Smooth muscle cell (in vitro differentiated cells): ENCODE measurements around the gene MALRD1. TPM values are rescaled to one million over a fixed set of nuclear protein-coding genes. Genes with fewer than 3 reads are reported as not detected.
A peak's percentile ranks its signal among the peaks of the same experiment; 100 is the strongest.

ENCODE experiments used
- DNase-seq: peaks from one replicate; lab custom pipeline; 2025; ENCODE audit not compliant: unreplicated experiment; lab: John Stamatoyannopoulos, UW
- H2AFZ ChIP-seq: fragments of 200-600 bp; sonication (generic); 2 replicates; pipeline ENCODE4 v1.6.0; 2016; ENCODE audit warnings: antibody characterized with exemption, low read depth, mild to moderate bottlenecking
- H3F3A ChIP-seq: fragments of 200-600 bp; sonication (generic); 2 replicates; pipeline ENCODE4 v1.6.0; 2017; ENCODE audit warnings: antibody characterized with exemption, low read depth
- H3K27ac ChIP-seq: fragments of 200-600 bp; sonication (generic); 2 replicates; pipeline ENCODE4 v1.5.1; 2016; ENCODE audit warnings: low read depth, mild to moderate bottlenecking
- H3K27me3 ChIP-seq: fragments of 200-600 bp; sonication (generic); 2 replicates; pipeline ENCODE4 v1.6.1; 2016; ENCODE audit warnings: low read depth, mild to moderate bottlenecking
- H3K36me3 ChIP-seq: fragments of 200-600 bp; sonication (generic); 2 replicates; pipeline ENCODE4 v1.5.1; 2016; ENCODE audit warnings: low read depth
- H3K4me1 ChIP-seq: fragments of 200-600 bp; sonication (generic); 2 replicates; pipeline ENCODE4 v1.5.1; 2016; ENCODE audit warnings: low read depth
- H3K4me2 ChIP-seq: fragments of 200-600 bp; sonication (generic); 2 replicates; pipeline ENCODE4 v1.6.0; 2016; ENCODE audit warnings: mild to moderate bottlenecking
- H3K4me3 ChIP-seq: fragments of 200-600 bp; sonication (generic); 2 replicates; pipeline ENCODE4 v1.5.1; 2016; ENCODE audit warnings: mild to moderate bottlenecking
- H3K79me2 ChIP-seq: fragments of 200-600 bp; sonication (generic); 2 replicates; pipeline ENCODE4 v1.6.0; 2016; ENCODE audit warnings: low read depth, mild to moderate bottlenecking
- H3K9ac ChIP-seq: fragments of 200-600 bp; sonication (generic); 2 replicates; pipeline ENCODE4 v1.6.0; 2016; ENCODE audit warnings: low read depth
- H3K9me3 ChIP-seq: fragments of 200-600 bp; sonication (generic); replicated peaks from 2 replicates; pipeline ENCODE4 v1.5.1; 2016; ENCODE audit warnings: low read depth
- H4K20me1 ChIP-seq: fragments of 200-600 bp; sonication (generic); 2 replicates; pipeline ENCODE4 v1.6.0; 2016; ENCODE audit warnings: low read depth
- CTCF ChIP-seq: fragments of 200-600 bp; sonication (generic); IDR thresholded peaks from 2 replicates; pipeline ENCODE4 v1.5.1; 2017; ENCODE audit warnings: borderline replicate concordance, mild to moderate bottlenecking, antibody characterized with exemption; ENCODE audit not compliant: insufficient read depth, poor library complexity, severe bottlenecking
- WGBS: methylation state at CpG from one replicate; pipeline ENCODE4 v1.1.7; 2016; ENCODE audit warnings: low lambda C conversion rate; 5-methylcytosine and 5-hydroxymethylcytosine counted together
- polyA plus RNA-seq: library from polyadenylated mRNA; unstranded; fragments of >200 nt; fragmentation: Nextera tagmentation; extraction: Ambion mirVana; gene quantifications from 2 replicates; pipeline ENCODE4 v1.2.1, GENCODE V29; 2016
- total RNA-seq: library from RNA; depleted of rRNA; stranded (reverse); fragments of >200 nt; gene quantifications from 2 replicates; pipeline ENCODE4 v1.2.3, GENCODE V29; 2014

The MALRD1 gene
- 0.27 and 1.9 TPM in 2 replicates for total RNA-seq
- 0.35 TPM in 1 of 2 replicates, not detected in the other for polyA plus RNA-seq

- Histone ChIP-seq H3K79me2 (no peaks in the 10 kb centered on the region), H4K20me1 (no peaks in the 10 kb centered on the region), H3K4me3 (peak within 1 kb of the TSS; percentile 41), H3K4me1 (peaks cover 4% of the 10 kb centered on the region), H3K27ac (no peak within 1 kb of the TSS), H2AFZ (no peak within 1 kb of the TSS), H3F3A (no peaks in the 10 kb centered on the region), H3K4me2 (no peak within 1 kb of the TSS), H3K36me3 (no peaks in the 10 kb centered on the region), H3K27me3 (no peaks in the 10 kb centered on the region), H3K9me3 (no peaks in the 10 kb centered on the region), H3K9ac (no peak within 1 kb of the TSS)
- WGBS = 85% methylated on average over 1 of the region's 1 CpG
- no peak for DNase-seq
- no peak for TF ChIP-seq CTCF
Observed at GRCh38 chr10:19048489-19048888, at the start of gene MALRD1. MALRD1 (plus strand) TSS chr10:19048801; CDS start chr10:19048939, 138 bp downstream.

- Histone ChIP-seq H3K27me3 (no peaks in the 10 kb centered on the region), H3K4me1 (no peaks in the 10 kb centered on the region), H3K4me3 (no peak overlapping the region), H3K79me2 (no peaks in the 10 kb centered on the region), H3K9me3 (no peaks in the 10 kb centered on the region), H3K36me3 (no peaks in the 10 kb centered on the region), H2AFZ (no peak overlapping the region), H3F3A (no peaks in the 10 kb centered on the region), H3K9ac (no peak overlapping the region), H4K20me1 (no peaks in the 10 kb centered on the region), H3K27ac (no peak overlapping the region), H3K4me2 (no peak overlapping the region)
- TF ChIP-seq CTCF = no peak
- WGBS = 82% methylated on average over 3 of the region's 3 CpGs
- DNase-seq = no peak
Observed at GRCh38 chr10:19003341-19003740, 45.3 kb upstream of the MALRD1 start.

- Histone ChIP-seq H3K79me2 (no peaks in the 10 kb centered on the region), H3K4me2 (no peak overlapping the region), H3F3A (no peaks in the 10 kb centered on the region), H3K4me3 (no peak overlapping the region), H3K27ac (no peak overlapping the region), H3K27me3 (no peaks in the 10 kb centered on the region), H3K36me3 (peaks cover 5% of the 10 kb centered on the region), H3K9me3 (no peaks in the 10 kb centered on the region), H3K4me1 (no peaks in the 10 kb centered on the region), H2AFZ (no peak overlapping the region), H4K20me1 (no peaks in the 10 kb centered on the region), H3K9ac (no peak overlapping the region)
- DNase-seq = no peak
- TF ChIP-seq CTCF = no peak
- 88% methylated on average over 2 of the region's 2 CpGs for WGBS
Observed at GRCh38 chr10:19012111-19012510, 36.5 kb upstream of the MALRD1 start.

- Histone ChIP-seq H4K20me1 (no peaks in the 10 kb centered on the region), H3K79me2 (no peaks in the 10 kb centered on the region), H3K27me3 (no peaks in the 10 kb centered on the region), H3K4me3 (no peak overlapping the region), H3K9me3 (no peaks in the 10 kb centered on the region), H2AFZ (no peak overlapping the region), H3F3A (no peaks in the 10 kb centered on the region), H3K27ac (peak overlapping the region; percentile 71), H3K36me3 (peaks cover 5% of the 10 kb centered on the region), H3K4me1 (no peaks in the 10 kb centered on the region), H3K9ac (peak overlapping the region; percentile 42), H3K4me2 (no peak overlapping the region)
- DNase-seq = no peak
- TF ChIP-seq CTCF = no peak
Observed at GRCh38 chr10:19014034-19014433, 34.6 kb upstream of the MALRD1 start.
